ENCODE measurements around the gene ACOT12.
A peak's percentile ranks its signal among the peaks of the same experiment; 100 is the strongest.
"Not testable (repeated sequence)": the region's sequence is repeated elsewhere in the genome, so short reads cannot be mapped to it uniquely, and the experiment has no call there.

Gene ACOT12

DNA sequence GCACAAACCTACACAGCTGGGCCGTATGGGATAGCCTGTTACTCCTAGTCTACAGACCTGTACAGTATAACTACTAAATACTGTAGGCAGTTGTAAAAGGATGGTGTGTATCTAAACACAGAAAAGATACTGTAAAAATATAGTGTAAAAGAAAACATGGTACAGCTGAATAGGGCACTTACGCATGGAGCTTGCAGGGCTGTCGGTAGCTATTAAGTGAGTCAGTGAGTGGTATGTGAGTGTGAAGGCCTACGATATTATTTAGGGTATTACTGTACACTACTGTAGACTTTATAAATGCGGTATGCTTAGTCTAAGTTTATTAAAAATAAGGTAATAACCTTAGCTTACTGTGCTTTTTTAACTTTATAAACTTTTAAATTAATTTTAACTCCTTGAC, 91.3 kb downstream of the ACOT12 start:
- Histone ChIP-seq H3K9me3 (no peaks in the 10 kb centered on the region), H3K27me3 (no peaks in the 10 kb centered on the region), H3K4me1 (ENCODE audit: control insufficient read depth in 1 of 2, insufficient read depth in 1 of 2, low read depth in 1 of 2, low read length in 1 of 2) (peaks cover 18 to 29% of the 10 kb centered on the region in 2 experiments), H3K4me3 (ENCODE audit: low read depth in 1 of 2, low read length in 1 of 2) (peak overlapping the region; percentile 84 to 86), H3K27ac (no peak overlapping the region), H3K36me3 (peaks cover 8% of the 10 kb centered on the region)
- TF ChIP-seq, protein P1, sequence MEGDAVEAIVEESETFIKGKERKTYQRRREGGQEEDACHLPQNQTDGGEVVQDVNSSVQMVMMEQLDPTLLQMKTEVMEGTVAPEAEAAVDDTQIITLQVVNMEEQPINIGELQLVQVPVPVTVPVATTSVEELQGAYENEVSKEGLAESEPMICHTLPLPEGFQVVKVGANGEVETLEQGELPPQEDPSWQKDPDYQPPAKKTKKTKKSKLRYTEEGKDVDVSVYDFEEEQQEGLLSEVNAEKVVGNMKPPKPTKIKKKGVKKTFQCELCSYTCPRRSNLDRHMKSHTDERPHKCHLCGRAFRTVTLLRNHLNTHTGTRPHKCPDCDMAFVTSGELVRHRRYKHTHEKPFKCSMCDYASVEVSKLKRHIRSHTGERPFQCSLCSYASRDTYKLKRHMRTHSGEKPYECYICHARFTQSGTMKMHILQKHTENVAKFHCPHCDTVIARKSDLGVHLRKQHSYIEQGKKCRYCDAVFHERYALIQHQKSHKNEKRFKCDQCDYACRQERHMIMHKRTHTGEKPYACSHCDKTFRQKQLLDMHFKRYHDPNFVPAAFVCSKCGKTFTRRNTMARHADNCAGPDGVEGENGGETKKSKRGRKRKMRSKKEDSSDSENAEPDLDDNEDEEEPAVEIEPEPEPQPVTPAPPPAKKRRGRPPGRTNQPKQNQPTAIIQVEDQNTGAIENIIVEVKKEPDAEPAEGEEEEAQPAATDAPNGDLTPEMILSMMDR (IDR thresholded peaks at IDR 0.05): no peak

DNA sequence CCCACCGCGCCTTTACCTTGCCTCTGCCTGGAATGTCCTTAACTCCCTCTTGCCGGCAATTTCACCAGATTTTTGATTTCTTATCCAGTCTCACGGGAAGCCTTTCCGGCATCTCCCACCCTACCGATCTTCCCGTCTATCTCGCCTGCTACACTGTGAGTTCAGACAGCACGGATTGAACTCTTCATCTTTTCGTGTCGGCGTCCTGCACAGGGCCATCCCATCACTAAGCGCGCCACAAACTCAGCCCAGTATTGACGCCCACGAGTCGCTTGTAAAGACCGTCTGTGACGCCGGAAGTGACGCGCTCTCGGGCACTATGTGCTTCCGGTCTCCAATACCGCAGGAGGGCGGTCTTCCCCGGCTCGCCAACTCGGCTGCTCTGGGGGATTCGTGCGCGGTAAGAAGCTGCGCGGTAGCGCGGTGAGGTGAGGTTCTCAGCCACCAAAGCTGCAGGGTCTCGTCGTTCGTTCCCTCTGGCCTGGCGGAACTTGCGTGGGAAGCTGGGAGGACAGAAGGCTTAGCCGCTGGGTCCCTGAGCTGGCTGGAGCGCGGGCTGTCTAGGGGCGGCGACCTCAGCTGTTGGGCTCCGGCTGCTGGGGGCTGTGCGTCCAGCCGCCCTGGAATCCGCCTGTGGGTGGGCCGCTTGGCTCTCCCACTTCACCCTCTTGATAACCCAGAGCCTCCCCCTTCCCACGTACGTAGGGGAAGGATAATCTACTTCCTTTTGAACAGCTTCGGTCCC, 92.5 kb downstream of the ACOT12 start, which contains the start of gene ZCCHC9:
Gene ZCCHC9 (plus strand): TSS at position 317 of the 745 bp plus-strand sequence. CDS start 3,171 bp downstream, outside the sequence.
- TF ChIP-seq, protein P1 (IDR thresholded peaks at IDR 0.05): peak; percentile 42

DNA sequence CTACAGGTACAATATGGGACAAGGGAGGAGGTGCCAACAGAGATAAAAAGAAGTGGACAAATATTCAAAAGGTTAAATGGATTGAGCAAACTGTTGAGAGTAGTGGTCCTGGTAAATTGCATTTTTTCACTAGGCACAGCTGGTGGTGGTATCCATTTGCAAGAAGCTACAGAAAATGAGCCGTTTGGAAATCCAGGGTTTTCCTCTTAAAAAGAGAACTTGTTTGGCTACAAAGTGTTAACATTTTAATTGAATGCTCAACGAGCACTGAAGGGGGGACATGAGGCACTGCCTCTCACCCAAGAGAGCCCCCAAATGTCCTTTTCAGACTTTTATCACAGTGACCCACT, 93.0 kb downstream of the ACOT12 start:
- Histone ChIP-seq H3K4me3 (ENCODE audit: low read depth in 1 of 2, low read length in 1 of 2) (peak overlapping the region; percentile 84 to 86), H3K4me1 (ENCODE audit: control insufficient read depth in 1 of 2, insufficient read depth in 1 of 2, low read depth in 1 of 2, low read length in 1 of 2) (peaks cover 18 to 29% of the 10 kb centered on the region in 2 experiments), H3K27ac (peak overlapping the region; percentile 89), H3K36me3 (peaks cover 8% of the 10 kb centered on the region), H3K9me3 (no peaks in the 10 kb centered on the region), H3K27me3 (no peaks in the 10 kb centered on the region)
- TF ChIP-seq, protein P1 (IDR thresholded peaks at IDR 0.05): no peak

More for the DNA sequence above, 92.5 kb downstream of the ACOT12 start, which contains the start of gene ZCCHC9:
- no peaks in the 10 kb centered on the region for H3K27me3 ChIP-seq
- H3K36me3 ChIP-seq: peaks cover 8% of the 10 kb centered on the region
- H3K27ac ChIP-seq: peak within 1 kb of the TSS; percentile 89
- no peaks in the 10 kb centered on the region for H3K9me3 ChIP-seq
- H3K4me1 ChIP-seq (ENCODE audit: control insufficient read depth in 1 of 2, insufficient read depth in 1 of 2, low read depth in 1 of 2, low read length in 1 of 2): peaks cover 18 to 29% of the 10 kb centered on the region in 2 experiments
- peak within 1 kb of the TSS; percentile 84 to 86 for H3K4me3 ChIP-seq (ENCODE audit: low read depth in 1 of 2, low read length in 1 of 2)

DNA sequence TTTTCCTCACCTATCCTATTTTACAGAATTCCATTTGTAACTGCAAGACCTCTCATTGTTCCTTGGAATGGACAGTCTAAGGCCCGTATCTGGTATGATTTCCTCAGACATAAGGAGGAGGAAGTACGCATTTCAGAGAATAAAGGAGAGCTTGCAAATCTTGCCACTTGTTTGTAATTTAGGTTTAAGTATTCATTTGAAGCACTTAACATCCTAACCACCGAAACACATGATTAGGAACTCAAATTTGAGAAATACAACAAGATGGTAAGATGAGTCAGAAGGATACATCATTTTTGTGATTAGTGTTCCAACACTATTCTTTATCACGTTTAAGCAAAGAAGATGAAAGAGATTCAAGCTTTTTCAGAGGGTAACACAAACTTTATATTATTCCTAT, 96.4 kb downstream of the ACOT12 start:
- Histone ChIP-seq H3K9me3 (no peaks in the 10 kb centered on the region), H3K27me3 (no peaks in the 10 kb centered on the region), H3K36me3 (no peaks in the 10 kb centered on the region), H3K27ac (no peak overlapping the region), H3K4me3 (ENCODE audit: low read depth in 1 of 2, low read length in 1 of 2) (no peak overlapping the region), H3K4me1 (ENCODE audit: control insufficient read depth in 1 of 2, insufficient read depth in 1 of 2, low read depth in 1 of 2, low read length in 1 of 2) (peaks cover 21 to 37% of the 10 kb centered on the region in 2 experiments)
- TF ChIP-seq, protein P1 (IDR thresholded peaks at IDR 0.05): no peak

DNA sequence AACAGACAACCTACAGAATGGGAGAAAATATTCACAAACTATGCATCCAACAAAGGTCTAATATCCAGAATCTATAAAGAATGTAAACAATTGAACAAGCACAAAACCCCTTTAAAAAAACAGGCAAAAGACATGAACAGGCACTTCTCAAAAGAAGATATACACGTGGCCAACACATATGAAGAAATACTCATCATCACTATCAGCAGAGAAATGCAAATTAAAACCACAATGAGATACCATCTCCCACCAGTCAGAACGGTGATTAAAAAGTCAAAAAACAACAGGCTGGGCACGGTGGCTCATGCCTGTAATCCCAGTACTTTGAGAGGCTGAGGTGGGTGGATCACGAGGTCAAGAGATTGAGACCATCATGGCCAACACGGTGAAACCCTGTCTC, 99.9 kb downstream of the ACOT12 start:
- H3K4me1 ChIP-seq (ENCODE audit: control insufficient read depth in 1 of 2, insufficient read depth in 1 of 2, low read depth in 1 of 2, low read length in 1 of 2): peaks cover 15 to 24% of the 10 kb centered on the region in 2 experiments
- not testable (repeated sequence) for H3K4me3 ChIP-seq (ENCODE audit: low read depth in 1 of 2, low read length in 1 of 2); H3K27ac ChIP-seq; H3K9me3 ChIP-seq; H3K36me3 ChIP-seq; H3K27me3 ChIP-seq

DNA sequence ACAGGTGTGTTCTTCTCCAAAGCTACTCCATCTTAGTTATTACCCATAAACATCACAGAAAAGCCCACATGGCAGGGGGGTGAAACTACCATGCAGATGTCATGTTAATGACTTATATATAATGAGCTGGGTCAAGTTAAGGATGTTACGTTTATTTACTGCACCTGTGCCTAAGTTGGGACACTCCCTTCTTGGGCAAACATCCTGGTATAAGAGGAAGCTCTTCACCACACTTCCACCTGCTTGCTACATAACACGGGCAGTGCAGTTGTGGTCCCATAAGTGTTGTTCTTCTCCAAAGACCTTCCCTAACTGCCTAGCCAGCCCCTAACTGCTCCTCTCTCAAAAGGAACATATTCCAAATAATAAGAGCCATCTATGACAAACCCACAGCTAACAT, 101.8 kb downstream of the ACOT12 start:
- H3K36me3 ChIP-seq: no peaks in the 10 kb centered on the region
- H3K27me3 ChIP-seq: no peaks in the 10 kb centered on the region
- H3K4me1 ChIP-seq (ENCODE audit: control insufficient read depth in 1 of 2, insufficient read depth in 1 of 2, low read depth in 1 of 2, low read length in 1 of 2): peaks cover 15 to 24% of the 10 kb centered on the region in 2 experiments
- TF ChIP-seq, protein P1 (IDR thresholded peaks at IDR 0.05): no peak
- no peaks in the 10 kb centered on the region for H3K9me3 ChIP-seq
- H3K4me3 ChIP-seq (ENCODE audit: low read depth in 1 of 2, low read length in 1 of 2): peak overlapping the region in 1 of 2 experiments; percentile 22
- H3K27ac ChIP-seq: peak overlapping the region; percentile 78

Measured in neutrophil (primary cell).